NCI-H1105 (cell line): ENCODE data around the gene MRPL14.

Source experiments
- DNase-seq: peaks from one replicate; lab custom pipeline; 2025; lab: John Stamatoyannopoulos, UW

MRPL14 gene

DNA sequence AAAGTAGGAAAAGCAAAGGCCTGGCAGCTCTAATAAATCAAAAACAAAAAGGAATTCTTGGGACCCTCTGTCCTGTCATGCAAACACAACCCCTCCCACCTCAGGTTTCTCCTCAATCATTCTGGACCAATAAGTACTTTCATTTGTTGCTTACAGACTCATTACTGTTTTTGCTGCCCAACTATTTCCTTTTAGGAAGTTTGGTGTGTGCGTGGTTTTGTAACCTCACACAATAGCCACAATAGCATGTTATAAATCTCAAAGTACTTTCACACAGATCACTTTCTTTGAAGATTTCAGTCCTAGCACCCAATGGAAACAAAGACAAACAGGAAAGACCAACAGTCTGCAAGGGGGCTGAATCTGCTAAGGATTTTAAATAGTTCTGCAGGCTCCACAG lies 4.5 kb downstream of the MRPL14 start:
- DNase-seq = no peak

GRCh38 chr6:44120692-44121443 lies 6.4 kb downstream of the MRPL14 start:
- DNase-seq = no peak

DNA sequence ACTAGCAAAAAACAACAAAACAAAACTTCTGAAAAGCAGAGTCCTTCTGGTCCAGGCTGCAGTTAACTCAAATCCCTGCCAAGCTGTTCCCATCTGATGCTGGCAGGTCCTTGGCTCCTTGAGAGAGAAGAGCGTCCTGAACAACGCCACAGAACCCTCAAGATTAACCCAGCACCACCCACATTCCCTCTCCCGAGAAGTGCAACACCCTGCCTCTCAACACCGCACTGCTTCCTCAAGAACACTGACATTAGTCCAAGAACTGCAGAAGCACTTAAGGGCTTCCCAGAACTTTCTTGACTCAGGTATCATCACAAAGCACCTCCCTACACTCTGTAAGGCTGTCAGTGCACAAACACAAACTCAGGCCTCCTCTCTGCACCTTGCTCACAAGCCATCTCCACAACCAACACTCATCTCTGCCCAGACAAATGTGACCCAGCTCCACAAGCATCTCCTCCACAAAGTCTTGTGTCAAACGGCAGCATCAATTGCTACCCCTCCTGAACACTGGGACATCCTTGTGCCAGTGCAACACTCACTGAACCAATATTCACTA lies 7.5 kb downstream of the MRPL14 start:
- no peak for DNase-seq

- DNase-seq = no peak
Measured at GRCh38 chr6:44117397-44118128, 9.7 kb downstream of the MRPL14 start.

GRCh38 chr6:44116641-44117382 lies 10.4 kb downstream of the MRPL14 start:
- DNase-seq = no peak

DNA sequence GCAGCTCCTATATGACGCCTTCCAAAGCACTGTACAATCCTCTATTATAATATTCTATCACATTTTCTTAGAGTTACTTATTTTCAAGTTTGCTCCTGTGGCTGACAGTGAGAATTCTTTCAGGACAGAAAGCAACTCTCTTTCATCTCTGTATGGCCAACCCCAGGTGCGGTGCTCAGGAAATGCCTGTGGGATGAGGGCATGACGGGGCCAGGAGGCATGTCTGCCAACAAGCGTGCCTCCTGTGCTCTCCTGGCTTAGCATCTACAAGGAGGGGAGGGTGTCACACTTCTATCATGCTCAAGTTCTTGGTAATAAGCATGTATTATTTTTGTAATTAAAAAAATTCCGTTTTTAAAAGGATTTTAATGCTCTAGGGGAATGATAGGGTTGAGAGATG lies 11.4 kb downstream of the MRPL14 start:
- DNase-seq = no peak

GRCh38 chr6:44113414-44113813 lies 13.8 kb downstream of the MRPL14 start:
- no peak for DNase-seq

GRCh38 chr6:44111434-44112417 lies 15.5 kb downstream of the MRPL14 start:
- no peak for DNase-seq

DNA sequence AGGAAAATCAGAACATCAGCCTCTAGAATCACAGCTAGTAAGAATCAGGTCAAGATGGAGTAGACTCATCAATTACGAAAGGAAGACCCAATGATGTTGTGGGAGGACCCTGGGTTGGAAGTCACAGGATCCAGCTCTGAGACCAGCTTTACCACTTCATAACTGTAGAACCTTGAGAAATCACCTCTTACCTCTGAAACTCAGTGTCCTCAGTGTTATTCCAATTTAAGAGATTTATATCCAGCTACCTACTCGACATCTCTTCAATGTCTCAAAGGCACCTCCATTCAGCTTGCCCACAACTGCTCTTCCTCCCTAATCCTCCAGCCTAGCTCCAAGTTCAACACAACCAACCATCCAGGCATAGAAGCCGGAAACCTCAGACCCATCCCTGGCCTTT lies 16.3 kb downstream of the MRPL14 start:
- DNase-seq = no peak

GRCh38 chr6:44110005-44110676 lies 17.1 kb downstream of the MRPL14 start:
- no peak for DNase-seq

DNA sequence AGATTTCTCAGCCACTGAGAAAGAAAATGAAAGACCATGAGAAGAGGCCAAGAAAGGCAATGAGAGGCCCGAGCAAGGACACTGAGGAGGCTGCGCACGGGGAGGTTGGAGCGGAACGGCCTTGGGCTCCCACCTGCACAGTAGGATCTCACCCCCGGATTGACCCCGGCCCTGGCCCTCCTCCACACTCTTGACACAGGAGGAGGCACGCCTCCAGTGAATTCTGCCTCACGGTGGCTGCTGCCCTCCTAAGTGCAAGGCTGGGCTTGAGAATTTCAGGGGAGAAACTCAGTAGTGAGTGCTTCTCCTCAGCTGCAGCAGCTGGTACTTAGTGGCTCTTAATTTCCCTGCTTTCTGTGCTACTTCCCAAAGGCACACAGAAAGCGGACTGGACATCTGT lies 18.0 kb downstream of the MRPL14 start:
- DNase-seq = no peak

GRCh38 chr6:44108471-44108870 lies 18.8 kb downstream of the MRPL14 start:
- no peak for DNase-seq

GRCh38 chr6:44107017-44107416 lies 20.2 kb downstream of the MRPL14 start:
- no peak for DNase-seq

DNA sequence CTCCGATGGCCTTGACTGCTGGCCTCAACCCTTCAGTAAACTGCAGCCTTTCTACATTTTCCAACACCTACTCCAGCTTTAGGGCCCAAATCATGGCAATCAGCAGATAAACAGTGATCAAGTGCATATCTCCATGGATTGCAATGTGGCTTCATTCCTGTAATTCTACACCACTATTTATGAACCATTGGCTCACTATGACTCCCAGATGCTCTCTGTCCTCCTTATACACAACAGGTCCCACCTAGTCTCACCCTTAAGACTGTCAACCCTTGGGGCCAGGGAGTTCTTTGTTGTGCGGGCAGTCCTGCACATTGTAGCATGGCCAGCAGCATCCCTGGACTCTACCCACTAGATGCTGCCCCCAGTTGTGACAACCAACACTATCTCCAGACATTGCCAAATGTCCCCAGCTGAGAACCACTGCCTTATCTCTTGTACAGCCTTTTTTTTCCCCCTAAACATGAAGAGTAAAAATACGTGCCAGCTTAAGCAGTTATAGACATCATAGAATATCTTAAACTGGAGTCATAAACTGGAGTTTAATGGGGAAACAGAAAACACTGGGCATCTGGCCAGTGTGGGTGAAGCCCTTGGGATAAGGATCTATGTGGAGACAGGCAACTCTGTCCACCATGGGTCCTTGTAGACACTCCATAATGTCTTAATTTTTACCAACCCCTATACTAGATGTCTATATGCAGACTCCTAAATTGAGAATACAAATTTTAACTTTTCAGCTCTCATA lies 21.1 kb downstream of the MRPL14 start:
- DNase-seq = no peak

DNA sequence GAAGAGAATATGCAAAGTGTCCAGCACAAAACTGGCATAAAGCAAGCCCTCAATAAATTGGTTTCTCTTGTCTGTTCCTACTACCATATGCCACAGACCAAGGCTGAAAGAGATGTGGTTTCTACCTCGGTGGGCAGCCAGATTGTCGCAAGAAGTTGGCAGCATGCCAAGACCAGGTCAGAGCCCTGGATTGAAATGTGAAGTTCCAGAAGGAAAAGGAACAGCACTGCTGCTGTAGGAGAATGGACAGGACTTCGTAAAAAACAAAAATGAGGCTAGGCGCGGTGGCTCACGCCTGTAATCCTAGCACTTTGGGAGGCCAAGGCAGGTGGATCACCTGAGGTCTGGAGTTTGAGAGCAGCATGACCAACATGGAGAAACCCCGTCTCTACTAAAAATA lies 22.1 kb downstream of the MRPL14 start:
- peak; percentile 9 for DNase-seq

DNA sequence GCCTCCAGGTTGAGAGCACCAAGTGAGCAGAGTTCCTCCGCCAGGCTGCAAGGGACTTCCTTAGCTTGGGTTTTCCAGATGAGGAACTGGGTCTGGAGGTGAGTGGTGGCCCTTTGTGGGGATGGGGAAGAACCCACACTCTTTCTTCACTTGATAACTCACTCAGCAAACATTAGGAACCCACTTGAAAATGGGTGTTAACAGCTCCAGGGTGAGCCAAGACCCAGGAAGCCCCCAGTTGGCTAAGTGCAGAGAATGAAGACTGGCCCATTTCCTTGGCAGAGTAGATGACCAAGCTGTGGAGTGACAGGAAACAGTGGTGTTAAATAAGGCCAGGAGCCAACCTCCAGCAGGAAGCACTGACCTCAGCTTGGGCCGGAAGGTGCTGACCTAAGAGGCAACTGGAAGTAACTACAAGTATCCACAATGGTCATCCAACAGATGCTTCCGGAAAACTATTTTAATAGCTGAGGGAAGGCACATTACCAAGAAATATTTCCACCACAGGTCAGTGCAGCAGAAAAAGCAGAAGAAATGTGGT lies 22.7 kb downstream of the MRPL14 start:
- DNase-seq = no peak

- DNase-seq = no peak
Measured at GRCh38 chr6:44102527-44102926, 24.7 kb downstream of the MRPL14 start.

DNA sequence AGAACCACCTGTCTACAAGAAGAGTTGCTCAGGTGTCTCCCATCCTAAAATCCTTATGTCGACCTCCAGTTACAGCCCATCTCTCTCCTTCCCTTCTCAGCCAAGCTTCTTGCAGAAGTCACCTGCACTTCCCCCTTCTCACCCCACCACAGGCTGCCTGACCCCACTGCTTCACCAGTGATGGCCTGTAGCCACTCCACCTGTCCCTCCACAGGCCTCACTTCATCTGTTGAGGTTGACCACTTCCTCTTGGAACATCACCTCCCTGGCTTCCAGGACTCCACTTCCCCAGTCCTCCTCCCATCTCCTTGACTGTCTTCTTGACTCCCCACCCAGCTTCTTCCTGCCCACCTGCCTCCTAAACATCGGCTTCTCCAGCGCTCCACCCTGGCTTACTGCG lies 25.4 kb downstream of the MRPL14 start:
- no peak for DNase-seq

DNA sequence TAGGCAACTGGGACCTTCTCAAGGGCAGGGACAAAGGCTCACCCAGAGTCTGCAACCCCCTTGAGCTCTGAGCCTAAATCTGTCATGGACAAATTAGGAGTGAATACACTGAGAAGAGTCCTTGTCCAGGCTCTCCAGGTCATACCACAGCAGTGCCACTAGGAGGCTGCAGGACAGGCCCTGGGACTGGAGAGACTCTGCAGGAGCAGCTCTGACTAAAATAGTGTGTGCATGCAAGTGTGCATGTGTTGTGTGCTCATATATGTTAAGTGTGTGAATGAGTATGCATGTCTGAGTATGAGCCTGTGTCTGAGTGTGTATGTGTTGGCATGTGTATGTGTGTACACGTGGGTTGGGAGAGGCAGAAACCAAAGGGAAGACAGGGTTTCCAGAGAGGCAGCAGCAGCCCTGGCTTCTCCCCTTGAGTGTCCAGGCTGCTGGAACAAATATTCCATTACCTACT lies 27.1 kb downstream of the MRPL14 start:
- DNase-seq = no peak

DNA sequence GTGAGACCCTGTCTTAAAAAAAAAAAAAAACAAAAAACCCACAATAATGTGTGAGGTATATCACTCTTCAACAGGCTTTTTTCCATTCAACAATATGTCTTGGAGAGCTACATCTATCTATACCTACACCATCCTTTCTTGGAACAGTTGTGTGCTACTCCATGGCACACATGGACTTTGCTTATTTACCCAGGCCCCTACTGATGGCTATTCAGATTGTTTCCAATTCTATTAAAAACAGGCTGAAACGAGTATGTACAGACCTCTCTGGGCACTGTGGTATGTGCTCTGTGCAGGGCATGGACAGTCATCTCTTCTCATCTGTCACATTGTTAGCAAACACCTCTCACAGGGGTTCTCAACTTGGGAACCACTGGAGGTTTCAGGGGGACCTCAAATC lies 28.1 kb downstream of the MRPL14 start:
- DNase-seq = no peak
